ENCODE data around the gene NR6A1.

Gene NR6A1

DNA sequence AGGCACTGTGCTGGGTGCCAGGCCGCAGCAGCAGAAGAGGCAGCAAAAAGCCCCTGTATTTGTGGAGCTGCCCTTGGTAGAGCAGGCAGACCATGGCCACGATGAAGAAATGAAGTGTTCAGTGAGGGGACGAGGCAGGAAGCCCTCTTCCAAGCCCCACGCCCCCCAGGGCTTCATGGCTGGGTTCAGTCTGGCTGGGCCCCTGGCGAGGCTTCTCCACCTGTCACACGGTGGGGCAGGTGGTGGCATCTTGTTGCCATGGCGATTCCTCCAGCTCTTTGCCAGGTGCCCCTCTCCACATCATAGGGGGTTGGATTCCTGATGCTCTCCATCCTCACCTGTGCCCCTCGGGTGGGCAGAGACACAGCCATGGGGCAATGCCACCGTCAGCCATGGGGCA, 299.4 kb downstream of the NR6A1 start:
- no peak for DNase-seq (ENCODE audit: low spot score)

- no peak for DNase-seq (ENCODE audit: low spot score)
These were observed 300.4 kb downstream of the NR6A1 start for GRCh38 chr9:124470726-124471125.

- no peak for DNase-seq (ENCODE audit: low spot score)
These were observed 300.8 kb downstream of the NR6A1 start for GRCh38 chr9:124470306-124470705.

GRCh38 chr9:124469011-124469832, 301.9 kb downstream of the NR6A1 start:
- DNase-seq (ENCODE audit: low spot score) = no peak

DNA sequence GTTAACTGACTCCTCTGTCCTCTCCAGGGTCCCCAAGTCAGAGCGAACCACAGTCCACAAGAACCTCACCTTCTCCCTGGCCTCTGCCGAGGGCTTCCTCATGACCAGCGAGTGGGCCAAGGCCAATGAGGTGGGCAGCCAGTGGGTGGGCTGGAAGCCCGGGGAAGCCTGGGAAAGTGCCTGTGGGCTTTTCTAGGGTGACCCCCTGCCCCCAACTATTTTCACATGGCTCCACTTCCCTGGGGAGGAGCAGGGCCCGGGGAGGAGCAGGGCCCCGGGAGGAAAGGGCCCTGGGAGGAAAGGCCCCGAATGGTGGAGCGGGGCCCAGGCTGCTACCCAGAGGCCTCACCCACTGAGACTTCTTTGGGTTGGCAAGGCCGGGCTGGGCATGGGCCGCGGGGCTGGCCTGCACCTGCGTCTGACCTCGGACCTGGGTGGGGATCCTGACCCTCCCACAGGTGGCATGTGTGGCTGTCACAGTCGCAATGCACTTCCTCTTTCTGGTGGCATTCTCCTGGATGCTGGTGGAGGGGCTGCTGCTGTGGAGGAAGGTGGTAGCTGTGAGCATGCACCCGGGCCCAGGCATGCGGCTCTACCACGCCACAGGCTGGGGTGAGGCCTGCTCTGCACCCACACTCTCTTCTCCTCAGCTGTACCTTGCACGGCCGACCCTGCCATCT, 302.9 kb downstream of the NR6A1 start:
- DNase-seq (ENCODE audit: low spot score) = no peak

GRCh38 chr9:124467410-124468060, 303.6 kb downstream of the NR6A1 start:
- no peak for DNase-seq (ENCODE audit: low spot score)

All from Ammon's horn (tissue), 1 donor.